ELF-1 (cell line): ENCODE data around the gene CXCL12.

Experiments
- DNase-seq: peaks from one replicate; pipeline ENCODE4 v3.0.0-alpha.2; 2016; ENCODE audit warnings: low read depth, low spot score

The CXCL12 gene

GRCh38 chr10:44364566-44364965, 20.3 kb downstream of the CXCL12 start:
- no peak for DNase-seq

- no peak for DNase-seq
Observed at GRCh38 chr10:44363716-44364115, 21.2 kb downstream of the CXCL12 start.

GRCh38 chr10:44362866-44363711, 21.8 kb downstream of the CXCL12 start:
- DNase-seq, result peak; percentile 82

- no peak for DNase-seq
Observed at GRCh38 chr10:44361109-44361508, 23.8 kb downstream of the CXCL12 start.

- no peak for DNase-seq
Observed at GRCh38 chr10:44358080-44358771, 26.7 kb downstream of the CXCL12 start.

- no peak for DNase-seq
Observed at GRCh38 chr10:44357023-44357540, 27.8 kb downstream of the CXCL12 start.

- no peak for DNase-seq
Observed at GRCh38 chr10:44356139-44357022, 28.5 kb downstream of the CXCL12 start.

- DNase-seq, result no peak
Observed at GRCh38 chr10:44355630-44356029, 29.3 kb downstream of the CXCL12 start.

- DNase-seq, result no peak
Observed at GRCh38 chr10:44354771-44355170, 30.1 kb downstream of the CXCL12 start.

GRCh38 chr10:44353721-44354120, 31.2 kb downstream of the CXCL12 start:
- no peak for DNase-seq

GRCh38 chr10:44353128-44353390, 31.8 kb downstream of the CXCL12 start:
- DNase-seq, result no peak

GRCh38 chr10:44352316-44353127, 32.4 kb downstream of the CXCL12 start:
- DNase-seq, result peak; percentile 32

GRCh38 chr10:44348496-44348895, 36.4 kb downstream of the CXCL12 start:
- DNase-seq, result no peak

- no peak for DNase-seq
Observed at GRCh38 chr10:44347609-44348400, 37.1 kb downstream of the CXCL12 start.

GRCh38 chr10:44344727-44345126, 40.2 kb downstream of the CXCL12 start:
- no peak for DNase-seq

GRCh38 chr10:44343843-44344242, 41.1 kb downstream of the CXCL12 start:
- DNase-seq, result no peak

- no peak for DNase-seq
Observed at GRCh38 chr10:44341886-44342285, 43.0 kb downstream of the CXCL12 start.

GRCh38 chr10:44340557-44340956, 44.3 kb downstream of the CXCL12 start:
- DNase-seq, result no peak

- DNase-seq, result peak; percentile 53
Observed at GRCh38 chr10:44339218-44339617, 45.7 kb downstream of the CXCL12 start.

- no peak for DNase-seq
Observed at GRCh38 chr10:44337081-44337480, 47.8 kb downstream of the CXCL12 start.
